ENCODE results near the gene PROM2. TPM values are rescaled to one million over a fixed set of nuclear protein-coding genes. Genes with fewer than 3 reads are reported as not detected.

PROM2 gene
- total RNA-seq, 4 donors from 2014 or later: 0.50 to 3.2 (median 2.1) TPM

DNA sequence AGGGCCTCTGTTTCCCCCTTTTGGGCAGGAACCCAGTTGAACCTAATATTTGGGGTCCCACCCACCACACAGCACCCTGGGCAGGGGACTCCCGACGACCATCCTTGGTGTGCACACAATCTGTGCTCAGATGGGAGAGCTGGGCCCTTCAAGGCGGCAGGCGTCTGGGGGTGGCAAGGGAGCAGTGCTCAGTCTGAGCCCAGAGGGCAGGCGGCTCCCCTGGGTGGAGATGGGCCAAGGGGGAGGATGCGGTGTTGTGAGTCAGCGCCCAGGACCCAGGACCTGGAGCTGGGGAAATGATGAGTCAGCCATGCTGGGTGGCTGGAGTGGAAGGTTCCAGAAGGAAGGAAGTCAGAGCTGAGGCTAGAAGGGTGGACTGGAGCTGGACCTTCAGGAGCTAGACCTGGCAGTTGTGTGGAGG, 3.8 kb downstream of the PROM2 start:
- H3K4me3 ChIP-seq: no peak overlapping the region
- 92% methylated on average over 3 of the region's 7 CpGs for WGBS
- no peak overlapping the region for H3K27ac ChIP-seq (replicated peaks in 1 of 4)
- no peaks in the 10 kb centered on the region for H3K36me3 ChIP-seq
- no peaks in the 10 kb centered on the region for H3K9me3 ChIP-seq
- no peaks in the 10 kb centered on the region for H3K27me3 ChIP-seq
- TF ChIP-seq POLR2AphosphoS5 (IDR thresholded peaks at IDR 0.05): no peak
- TF ChIP-seq, protein P1, sequence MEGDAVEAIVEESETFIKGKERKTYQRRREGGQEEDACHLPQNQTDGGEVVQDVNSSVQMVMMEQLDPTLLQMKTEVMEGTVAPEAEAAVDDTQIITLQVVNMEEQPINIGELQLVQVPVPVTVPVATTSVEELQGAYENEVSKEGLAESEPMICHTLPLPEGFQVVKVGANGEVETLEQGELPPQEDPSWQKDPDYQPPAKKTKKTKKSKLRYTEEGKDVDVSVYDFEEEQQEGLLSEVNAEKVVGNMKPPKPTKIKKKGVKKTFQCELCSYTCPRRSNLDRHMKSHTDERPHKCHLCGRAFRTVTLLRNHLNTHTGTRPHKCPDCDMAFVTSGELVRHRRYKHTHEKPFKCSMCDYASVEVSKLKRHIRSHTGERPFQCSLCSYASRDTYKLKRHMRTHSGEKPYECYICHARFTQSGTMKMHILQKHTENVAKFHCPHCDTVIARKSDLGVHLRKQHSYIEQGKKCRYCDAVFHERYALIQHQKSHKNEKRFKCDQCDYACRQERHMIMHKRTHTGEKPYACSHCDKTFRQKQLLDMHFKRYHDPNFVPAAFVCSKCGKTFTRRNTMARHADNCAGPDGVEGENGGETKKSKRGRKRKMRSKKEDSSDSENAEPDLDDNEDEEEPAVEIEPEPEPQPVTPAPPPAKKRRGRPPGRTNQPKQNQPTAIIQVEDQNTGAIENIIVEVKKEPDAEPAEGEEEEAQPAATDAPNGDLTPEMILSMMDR (IDR thresholded peaks at IDR 0.05): no peak
- TF ChIP-seq POLR2A (IDR thresholded peaks at IDR 0.05; ENCODE audit: low read depth): no peak
- TF ChIP-seq EP300 (IDR thresholded peaks at IDR 0.05): no peak
- DNase-seq (ENCODE audit: extremely low spot score): no peak
- intact Hi-C loops (cut with DNase I): no loop called here
- no peaks in the 10 kb centered on the region for H3K4me1 ChIP-seq

DNA sequence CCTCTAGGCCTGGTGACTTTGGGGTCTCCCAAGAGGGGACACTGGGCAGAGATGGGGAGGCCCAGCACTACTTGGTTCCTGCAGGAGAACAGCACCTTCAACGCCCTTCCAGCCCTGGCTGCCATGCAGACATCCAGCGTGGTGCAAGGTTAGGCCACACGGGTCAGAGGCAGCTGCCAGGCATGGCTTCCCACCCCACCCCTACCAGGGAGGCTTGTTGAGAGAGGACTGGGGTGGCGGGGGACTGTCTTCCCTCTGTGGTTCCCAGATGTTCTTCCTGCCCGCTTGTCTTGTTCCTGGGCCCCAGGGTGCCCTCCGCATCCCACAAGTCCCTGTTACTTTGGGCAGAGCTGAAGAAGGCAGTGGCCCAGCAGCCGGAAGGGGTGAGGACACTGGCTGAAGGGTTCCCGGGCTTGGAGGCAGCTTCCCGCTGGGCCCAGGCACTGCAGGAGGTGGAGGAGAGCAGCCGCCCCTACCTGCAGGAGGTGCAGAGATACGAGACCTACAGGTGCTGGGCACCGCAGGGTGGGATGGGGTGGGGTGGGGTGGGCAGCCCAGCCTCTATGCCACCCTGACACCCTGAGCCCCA, 4.5 kb downstream of the PROM2 start:
- WGBS: 89% methylated on average over 9 of the region's 12 CpGs
- no peak for DNase-seq (ENCODE audit: extremely low spot score)
- H3K27me3 ChIP-seq: no peaks in the 10 kb centered on the region
- H3K27ac ChIP-seq (replicated peaks in 1 of 4): no peak overlapping the region
- H3K4me1 ChIP-seq: no peaks in the 10 kb centered on the region
- no peaks in the 10 kb centered on the region for H3K36me3 ChIP-seq
- H3K4me3 ChIP-seq: no peak overlapping the region
- H3K9me3 ChIP-seq: no peaks in the 10 kb centered on the region
- TF ChIP-seq, protein P1 (IDR thresholded peaks at IDR 0.05): no peak
- TF ChIP-seq POLR2A (IDR thresholded peaks at IDR 0.05; ENCODE audit: low read depth) (no peak), EP300 (IDR thresholded peaks at IDR 0.05) (no peak), POLR2AphosphoS5 (IDR thresholded peaks at IDR 0.05) (no peak)
- intact Hi-C loops (cut with DNase I): no loop called here

DNA sequence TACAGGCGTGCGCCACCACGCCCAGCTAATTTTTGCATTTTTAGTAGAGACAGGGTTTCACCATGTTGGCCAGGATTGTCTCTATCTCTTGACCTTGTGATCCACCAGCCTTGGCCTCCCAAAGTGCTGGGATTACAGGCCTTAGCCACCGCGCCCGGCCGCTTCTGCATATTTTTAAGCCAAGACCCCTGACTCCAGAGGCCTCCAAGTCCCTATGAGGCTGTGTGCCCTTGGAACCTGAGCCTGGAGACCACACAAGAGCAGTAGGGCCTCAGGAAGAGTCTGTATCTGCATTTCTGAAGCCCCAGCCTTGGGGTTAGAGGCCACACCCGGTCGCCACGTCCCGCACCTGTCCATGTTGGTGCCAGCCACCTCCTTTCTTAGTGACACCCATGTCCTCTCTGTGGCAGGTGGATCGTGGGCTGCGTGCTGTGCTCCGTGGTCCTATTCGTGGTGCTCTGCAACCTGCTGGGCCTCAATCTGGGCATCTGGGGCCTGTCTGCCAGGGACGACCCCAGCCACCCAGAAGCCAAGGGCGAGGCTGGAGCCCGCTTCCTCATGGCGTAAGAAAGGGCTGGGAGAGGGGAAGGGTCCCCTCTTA, 5.3 kb downstream of the PROM2 start:
- WGBS: 97% methylated on average over 19 of the region's 19 CpGs
- TF ChIP-seq, protein P1 (IDR thresholded peaks at IDR 0.05): no peak
- TF ChIP-seq POLR2AphosphoS5 (IDR thresholded peaks at IDR 0.05) (no peak), POLR2A (IDR thresholded peaks at IDR 0.05; ENCODE audit: low read depth) (no peak), EP300 (IDR thresholded peaks at IDR 0.05) (no peak)
- Histone ChIP-seq H3K27me3 (no peaks in the 10 kb centered on the region), H3K27ac (replicated peaks in 1 of 4) (no peak overlapping the region), H3K36me3 (no peaks in the 10 kb centered on the region), H3K9me3 (no peaks in the 10 kb centered on the region), H3K4me3 (no peak overlapping the region), H3K4me1 (no peaks in the 10 kb centered on the region)
- DNase-seq (ENCODE audit: extremely low spot score): no peak
- intact Hi-C loops (cut with DNase I): no loop called here

DNA sequence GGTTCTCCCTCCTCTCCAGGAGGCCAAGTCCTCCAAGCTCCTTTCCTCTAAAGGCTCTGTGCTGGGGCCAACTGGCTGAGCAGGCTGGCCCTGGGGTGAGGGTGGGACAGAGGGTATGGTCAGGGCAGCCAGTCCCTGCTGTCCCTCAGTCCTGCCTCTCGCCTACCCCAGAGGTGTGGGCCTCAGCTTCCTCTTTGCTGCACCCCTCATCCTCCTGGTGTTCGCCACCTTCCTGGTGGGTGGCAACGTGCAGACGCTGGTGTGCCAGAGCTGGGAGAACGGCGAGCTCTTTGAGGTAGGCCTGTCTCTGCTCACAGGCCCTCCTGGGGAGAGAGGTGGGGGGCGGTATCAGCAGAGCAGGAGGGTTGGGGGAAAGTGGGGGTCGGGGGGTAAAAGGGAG, 6.8 kb downstream of the PROM2 start:
- intact Hi-C loops (cut with DNase I): no loop called here
- TF ChIP-seq, protein P1 (IDR thresholded peaks at IDR 0.05): no peak
- TF ChIP-seq POLR2AphosphoS5 (IDR thresholded peaks at IDR 0.05) (no peak), POLR2A (IDR thresholded peaks at IDR 0.05; ENCODE audit: low read depth) (no peak), EP300 (IDR thresholded peaks at IDR 0.05) (no peak)
- Histone ChIP-seq H3K4me1 (no peaks in the 10 kb centered on the region), H3K9me3 (no peaks in the 10 kb centered on the region), H3K27ac (replicated peaks in 1 of 4) (no peak overlapping the region), H3K4me3 (no peak overlapping the region), H3K27me3 (no peaks in the 10 kb centered on the region), H3K36me3 (no peaks in the 10 kb centered on the region)
- 86% methylated on average over 6 of the region's 8 CpGs for WGBS
- no peak for DNase-seq (ENCODE audit: extremely low spot score)
